HEK293 (cell line): ENCODE results near the gene CAV1.

Source experiments
- BCL6B ChIP-seq: fragments of 450-650 bp; formaldehyde crosslinking; IDR thresholded peaks from 2 replicates; pipeline ENCODE4 v1.5.1; 2017; ENCODE audit warnings: missing biosample characterization, missing genetic modification characterization
- CTCF ChIP-seq: fragments of 450-650 bp; formaldehyde crosslinking; IDR thresholded peaks from 2 replicates; pipeline ENCODE4 v1.5.1; 2016; ENCODE audit warnings: missing biosample characterization, missing genetic modification characterization
- GLI2 ChIP-seq: fragments of 450-650 bp; formaldehyde crosslinking; IDR thresholded peaks from 2 replicates; pipeline ENCODE4; 2017; ENCODE audit warnings: missing biosample characterization, missing genetic modification characterization, low read depth, borderline replicate concordance
- GLI4 ChIP-seq: fragments of 450-650 bp; formaldehyde crosslinking; IDR thresholded peaks from 2 replicates; pipeline ENCODE4 v1.5.1; 2016; ENCODE audit warnings: missing biosample characterization, missing genetic modification characterization
- HOXA7 ChIP-seq: sonication (generic); formaldehyde crosslinking; IDR thresholded peaks from 2 replicates; pipeline ENCODE4 v1.8.1; 2022; ENCODE audit warnings: missing genetic modification reagents, borderline replicate concordance
- HOXD13 ChIP-seq: sonication (generic); formaldehyde crosslinking; IDR thresholded peaks from 2 replicates; pipeline ENCODE4 v1.8.0; 2022; ENCODE audit warnings: missing genetic modification reagents, borderline replicate concordance
- MZF1 ChIP-seq: fragments of 450-650 bp; formaldehyde crosslinking; IDR thresholded peaks from 2 replicates; pipeline ENCODE4 v1.5.1; 2017; ENCODE audit warnings: missing biosample characterization, missing genetic modification characterization, borderline replicate concordance
- OVOL3 ChIP-seq: fragments of 450-650 bp; formaldehyde crosslinking; IDR thresholded peaks from 2 replicates; pipeline ENCODE4 v1.5.1; 2016; ENCODE audit warnings: missing biosample characterization, missing genetic modification characterization
- YY1 ChIP-seq: fragments of 450-650 bp; formaldehyde crosslinking; IDR thresholded peaks from 2 replicates; pipeline ENCODE4 v1.5.1; 2018; ENCODE audit warnings: missing biosample characterization, missing genetic modification characterization
- YY2 ChIP-seq: fragments of 450-650 bp; formaldehyde crosslinking; IDR thresholded peaks from 2 replicates; pipeline ENCODE4 v1.5.1; 2016; ENCODE audit warnings: missing biosample characterization, missing genetic modification characterization
- ZBTB10 ChIP-seq: fragments of 450-650 bp; formaldehyde crosslinking; IDR thresholded peaks from 2 replicates; pipeline ENCODE4 v1.5.1; 2016; ENCODE audit warnings: missing biosample characterization, missing genetic modification characterization
- ZBTB11 ChIP-seq: fragments of 450-650 bp; formaldehyde crosslinking; conservative IDR thresholded peaks from 2 replicates; pipeline ENCODE4 v1.5.1; 2016; ENCODE audit warnings: low read depth, missing biosample characterization, missing genetic modification characterization
- ZBTB21 ChIP-seq: fragments of 450-650 bp; formaldehyde crosslinking; IDR thresholded peaks from 2 replicates; pipeline ENCODE4 v1.5.1; 2017; ENCODE audit warnings: missing biosample characterization, missing genetic modification characterization
- ZBTB6 ChIP-seq: fragments of 450-650 bp; formaldehyde crosslinking; IDR thresholded peaks from 2 replicates; pipeline ENCODE4 v1.5.1; 2017; ENCODE audit warnings: missing biosample characterization, missing genetic modification characterization
- ZNF138 ChIP-seq: fragments of 450-650 bp; formaldehyde crosslinking; IDR thresholded peaks from 2 replicates; pipeline ENCODE4 v1.5.1; 2016; ENCODE audit warnings: missing biosample characterization, missing genetic modification characterization, borderline replicate concordance
- ZNF148 ChIP-seq: fragments of 450-650 bp; formaldehyde crosslinking; IDR thresholded peaks from 2 replicates; pipeline ENCODE4 v1.5.0; 2017; ENCODE audit warnings: missing biosample characterization, missing genetic modification characterization, borderline replicate concordance
- ZNF169 ChIP-seq: fragments of 450-650 bp; formaldehyde crosslinking; IDR thresholded peaks from 2 replicates; pipeline ENCODE4 v1.5.1; 2016; ENCODE audit warnings: missing biosample characterization, missing genetic modification characterization
- ZNF248 ChIP-seq: fragments of 450-650 bp; formaldehyde crosslinking; IDR thresholded peaks from 2 replicates; pipeline ENCODE4 v1.5.1; 2017; ENCODE audit warnings: missing biosample characterization, missing genetic modification characterization
- ZNF404 ChIP-seq: fragments of 450-650 bp; formaldehyde crosslinking; IDR thresholded peaks from 2 replicates; pipeline ENCODE4 v1.5.1; 2017; ENCODE audit warnings: missing biosample characterization, missing genetic modification characterization
- ZNF48 ChIP-seq: fragments of 450-650 bp; formaldehyde crosslinking; IDR thresholded peaks from 2 replicates; pipeline ENCODE4 v1.5.1; 2016; ENCODE audit warnings: missing biosample characterization, missing genetic modification characterization
- ZNF560 ChIP-seq: fragments of 450-650 bp; formaldehyde crosslinking; IDR thresholded peaks from 2 replicates; pipeline ENCODE4 v1.5.1; 2017; ENCODE audit warnings: missing biosample characterization, missing genetic modification characterization, borderline replicate concordance
- ZNF621 ChIP-seq: fragments of 450-650 bp; formaldehyde crosslinking; IDR thresholded peaks from 2 replicates; pipeline ENCODE4 v1.5.1; 2017; ENCODE audit warnings: missing biosample characterization, missing genetic modification characterization
- ZNF776 ChIP-seq: fragments of 450-650 bp; formaldehyde crosslinking; IDR thresholded peaks from 2 replicates; pipeline ENCODE4 v1.5.0; 2017; ENCODE audit warnings: missing biosample characterization, missing genetic modification characterization, borderline replicate concordance
- ZNF791 ChIP-seq: fragments of 450-650 bp; formaldehyde crosslinking; IDR thresholded peaks from 2 replicates; pipeline ENCODE4 v1.5.1; 2016; ENCODE audit warnings: missing biosample characterization, missing genetic modification characterization
- ZNF843 ChIP-seq: fragments of 450-650 bp; formaldehyde crosslinking; IDR thresholded peaks from 2 replicates; pipeline ENCODE4 v1.5.1; 2016; ENCODE audit warnings: missing biosample characterization, missing genetic modification characterization

CAV1 gene

GRCh38 chr7:116560021-116560970 is 35.5 kb downstream of the CAV1 start (continued):
- TF ChIP-seq ZBTB10 (tag by site-specific recombination) = no peak
- no peak for TF ChIP-seq ZNF148
- no peak for TF ChIP-seq GLI2
- peak; percentile 48 for TF ChIP-seq YY1 (tag by site-specific recombination)
- TF ChIP-seq ZBTB11 = no peak
- no peak for TF ChIP-seq ZBTB6 (tag by site-specific recombination)
- no peak for TF ChIP-seq ZNF48 (tag by site-specific recombination)
- TF ChIP-seq ZBTB21 (tag by site-specific recombination) = no peak
- TF ChIP-seq ZNF169 (tag by site-specific recombination) = no peak
- no peak for TF ChIP-seq HOXD13
- no peak for TF ChIP-seq ZNF560 (tag by site-specific recombination)
- no peak for TF ChIP-seq ZNF791 (tag by site-specific recombination)
- TF ChIP-seq CTCF = no peak
- TF ChIP-seq ZNF843 (tag by site-specific recombination) = no peak; the same call in none of the 2 replicates
- TF ChIP-seq ZNF248 (tag by site-specific recombination) = no peak
- TF ChIP-seq OVOL3 (tag by site-specific recombination) = no peak
- 0 out of 2 replicates have a peak, but pooled peaks have one; percentile 45 for TF ChIP-seq YY2 (tag by site-specific recombination)
- no peak; the same call in 1 of the 2 replicates for TF ChIP-seq MZF1 (tag by site-specific recombination)
- no peak for TF ChIP-seq ZNF621
- no peak for TF ChIP-seq HOXA7 (CRISPR knock-in tag)
- TF ChIP-seq ZNF404 (tag by site-specific recombination) = no peak
- TF ChIP-seq GLI4 (tag by site-specific recombination) = no peak
- TF ChIP-seq BCL6B = no peak
- TF ChIP-seq ZNF776 = no peak
- TF ChIP-seq ZNF138 = no peak
